Medulla oblongata (tissue), 1 donor: ENCODE results near the gene TTC12.

Experiments
- DNase-seq: peaks from one replicate; pipeline ENCODE4 v3.0.0-alpha.2; 2015; ENCODE audit errors: extremely low spot score

TTC12 gene

DNA sequence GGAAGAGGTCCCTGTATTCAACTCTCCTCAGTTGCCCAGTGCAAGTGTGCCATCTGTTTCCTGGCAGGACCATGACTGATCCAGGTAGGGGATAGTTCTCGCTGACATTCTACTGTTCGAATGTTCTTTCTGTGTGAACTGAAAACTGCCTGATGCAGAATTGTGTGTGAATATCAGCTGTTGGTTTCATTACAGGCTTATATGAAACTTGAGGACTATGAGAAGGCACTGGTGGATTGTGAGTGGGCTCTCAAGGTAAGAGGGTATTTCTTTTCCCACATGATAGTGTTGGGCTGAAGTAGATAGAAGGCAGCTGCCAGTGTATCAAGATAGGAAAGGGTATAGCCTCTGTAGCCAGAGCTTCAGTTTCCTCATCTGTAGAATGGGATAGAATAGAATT is 15.3 kb downstream of the TTC12 start:
- no peak for DNase-seq

DNA sequence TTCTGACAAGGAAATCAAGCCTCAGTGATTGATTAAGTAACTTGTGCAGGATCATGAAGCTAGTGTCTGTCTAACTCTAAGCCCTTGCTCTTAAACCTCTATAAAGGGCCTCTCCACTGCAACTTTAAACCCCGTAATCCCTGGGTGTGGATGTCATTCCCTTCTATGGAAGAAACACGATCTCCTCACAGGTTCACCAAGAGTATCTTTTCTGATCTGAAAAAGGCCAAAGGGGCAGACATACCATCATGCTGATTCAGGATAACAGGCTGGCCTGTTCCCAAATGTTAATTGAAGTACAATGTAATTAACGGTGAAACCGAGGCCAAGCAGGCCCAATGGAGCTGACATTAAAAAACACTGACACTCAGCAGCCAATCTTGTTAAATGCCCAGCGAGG is 17.1 kb downstream of the TTC12 start:
- DNase-seq: no peak

DNA sequence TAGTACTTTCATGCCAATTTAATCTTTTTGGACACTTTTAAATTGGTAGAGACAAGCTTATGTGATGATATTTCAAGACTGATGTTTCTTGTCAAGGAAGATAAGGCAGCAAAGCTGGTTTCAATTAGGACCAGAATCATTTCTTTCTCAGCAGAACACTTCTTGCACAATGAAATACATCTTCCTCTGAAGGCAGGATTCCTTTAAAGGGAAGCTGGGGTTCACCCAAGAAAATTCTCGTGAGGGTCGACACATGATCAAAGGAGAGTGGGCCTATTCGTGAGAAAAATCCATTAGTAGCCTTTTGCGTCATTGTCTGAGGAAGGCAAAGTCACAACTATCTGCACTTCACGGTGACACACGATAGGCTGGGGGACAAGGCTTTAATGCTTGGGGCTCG is 17.6 kb downstream of the TTC12 start:
- no peak for DNase-seq

DNA sequence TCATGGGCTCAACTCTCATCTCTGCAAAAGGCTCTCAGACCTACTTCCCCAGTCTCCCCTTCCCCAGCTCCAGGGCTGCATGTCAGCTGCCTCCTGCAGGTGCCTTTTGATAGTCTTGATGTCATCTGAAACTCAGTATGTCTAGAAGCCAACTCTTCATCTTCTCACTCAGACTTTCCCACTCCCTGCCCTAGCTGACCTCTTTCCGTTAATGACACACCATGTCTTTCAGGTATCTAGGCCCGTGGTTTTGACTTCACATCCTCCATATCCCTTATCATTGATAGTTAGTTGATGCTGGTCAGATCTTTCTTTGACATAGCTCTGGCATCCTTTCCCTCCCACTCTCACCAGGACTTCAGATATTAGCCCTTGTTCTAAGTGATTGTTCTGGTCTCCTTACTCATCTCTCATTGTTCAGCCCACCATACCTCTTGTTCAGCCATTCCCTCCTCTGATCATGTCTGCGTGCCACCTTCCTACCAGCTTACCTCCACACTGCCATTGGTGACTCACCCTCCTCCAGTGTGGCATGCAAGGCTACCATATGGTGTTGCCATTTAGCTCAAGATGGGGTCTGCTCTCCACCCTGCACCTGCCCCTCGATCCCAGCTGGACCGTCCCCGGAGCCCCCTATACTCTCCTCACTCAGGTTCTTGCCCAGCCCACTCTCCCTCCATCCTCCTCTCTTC is 18.4 kb downstream of the TTC12 start:
- DNase-seq: no peak

DNA sequence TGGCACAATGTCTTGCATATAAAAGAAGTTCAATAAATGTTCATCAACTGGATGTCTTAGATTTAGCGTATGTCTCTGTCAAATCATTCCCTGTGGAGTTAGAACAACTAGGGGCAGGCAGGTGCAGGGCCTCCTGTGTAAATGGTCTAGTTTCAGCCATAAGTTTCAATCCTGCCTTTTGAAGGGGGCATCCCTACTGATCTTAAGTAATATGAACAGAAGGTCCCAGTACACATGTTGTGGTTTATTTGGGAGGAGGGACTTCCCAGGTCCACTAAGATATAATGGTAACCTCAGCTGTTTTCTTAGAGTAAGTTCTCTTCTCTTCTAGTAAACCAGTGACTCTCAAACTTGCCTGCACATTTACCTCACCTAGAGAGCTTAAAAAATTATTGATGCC is 19.8 kb downstream of the TTC12 start:
- no peak for DNase-seq

DNA sequence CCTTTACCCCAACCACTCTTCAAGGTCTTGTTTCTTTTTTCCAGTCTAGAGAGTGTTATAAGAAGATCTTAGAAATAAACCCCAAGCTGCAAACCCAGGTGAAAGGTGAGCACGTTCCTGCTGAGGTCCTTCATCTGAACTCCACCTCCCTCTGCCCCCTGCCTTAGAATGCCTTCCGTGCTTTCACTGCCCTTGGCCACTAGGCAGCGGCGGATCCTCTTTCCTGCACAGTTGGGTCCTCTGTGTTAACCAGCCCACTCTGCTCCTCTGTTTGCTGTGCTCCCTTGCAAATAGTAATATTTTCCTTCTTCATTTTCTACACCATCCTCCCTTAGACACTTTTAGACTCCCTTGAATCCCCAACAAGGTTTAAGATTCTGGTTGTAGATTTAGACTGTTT is 24.3 kb downstream of the TTC12 start:
- no peak for DNase-seq

DNA sequence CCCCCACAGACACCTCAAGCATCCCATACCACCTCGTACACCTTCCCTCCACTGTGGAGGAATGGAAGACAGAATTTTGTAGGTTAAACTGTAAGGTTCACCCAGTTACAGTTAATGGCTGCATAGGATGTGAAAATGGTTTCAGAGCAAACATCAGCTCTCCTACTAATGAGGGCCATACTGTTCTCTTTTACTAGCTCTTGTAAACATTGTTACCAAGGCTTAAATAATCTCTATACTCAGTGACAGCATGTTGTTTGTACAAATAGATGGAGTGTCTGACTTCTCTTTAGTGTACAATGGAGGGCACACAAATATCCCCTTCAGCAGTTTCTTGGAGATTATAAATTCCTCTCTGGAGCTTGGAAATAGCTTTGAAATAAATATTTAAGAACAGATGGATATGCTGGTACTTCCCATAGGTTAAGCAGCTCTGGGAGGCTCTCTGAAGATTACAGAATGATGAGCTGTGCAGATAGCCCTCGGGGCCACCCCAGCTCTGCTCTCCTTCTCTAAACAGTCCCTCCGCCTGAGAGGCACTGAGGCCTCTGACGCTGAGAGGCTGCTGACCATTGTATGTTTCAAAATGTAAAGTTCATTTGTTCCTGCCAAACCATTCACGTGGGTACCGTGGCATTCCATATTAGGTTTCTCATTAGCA is 25.7 kb downstream of the TTC12 start:
- no peak for DNase-seq

DNA sequence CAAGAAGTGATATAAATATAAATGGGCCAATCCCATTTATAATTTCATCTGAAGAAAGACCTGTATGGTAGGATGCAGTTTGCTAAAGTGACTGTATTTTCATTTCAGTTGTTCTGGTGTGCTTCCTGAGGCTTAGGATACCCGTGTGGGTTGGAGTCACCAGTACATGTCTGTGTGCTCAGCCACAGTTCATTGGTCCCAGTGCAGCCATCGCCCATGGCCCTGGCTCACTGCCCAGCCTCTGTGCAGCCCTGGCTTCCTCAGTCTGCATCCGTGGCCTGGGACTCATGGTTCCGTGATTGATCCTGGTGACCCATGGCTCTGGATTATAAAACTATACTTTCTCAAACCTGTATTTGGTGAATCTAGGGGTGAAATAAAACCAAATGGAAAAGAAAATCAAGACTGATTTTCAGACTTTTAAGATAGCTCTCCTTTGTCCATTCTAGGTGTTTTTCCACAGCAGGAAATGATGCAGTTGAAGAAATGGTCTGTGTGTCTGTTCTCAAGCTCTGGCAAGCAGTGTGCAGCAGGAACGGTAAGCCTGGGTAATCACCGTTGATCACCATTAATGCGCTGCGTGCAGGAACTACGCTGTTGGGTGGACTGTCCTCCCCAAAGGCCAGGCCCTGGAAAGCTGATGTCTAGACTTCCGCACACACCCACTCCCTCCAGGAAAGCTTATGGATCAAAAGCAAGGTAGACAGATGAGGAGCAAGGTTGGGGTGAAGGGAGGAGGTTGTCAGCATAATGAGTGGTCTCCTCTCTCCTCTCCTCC is 27.2 kb downstream of the TTC12 start:
- no peak for DNase-seq

DNA sequence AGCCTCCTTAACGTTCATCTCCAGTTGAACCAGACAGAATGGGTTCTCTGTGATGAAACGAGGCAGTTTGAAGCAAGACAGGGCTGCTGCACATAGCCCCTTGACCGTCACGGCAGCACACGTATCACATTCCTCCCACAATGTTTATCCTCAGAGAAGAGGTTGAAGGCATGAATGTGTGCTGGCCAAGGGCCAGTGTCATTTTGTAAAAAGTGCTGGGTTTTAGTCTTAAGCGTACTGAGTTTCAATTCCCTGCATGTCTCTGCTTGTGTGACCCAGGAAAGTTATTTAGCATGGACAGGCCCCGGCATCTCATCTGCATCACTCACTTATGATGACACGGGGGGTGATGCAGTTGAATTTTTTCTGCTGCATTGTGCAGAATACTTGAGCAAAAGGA is 31.6 kb downstream of the TTC12 start:
- no peak for DNase-seq

DNA sequence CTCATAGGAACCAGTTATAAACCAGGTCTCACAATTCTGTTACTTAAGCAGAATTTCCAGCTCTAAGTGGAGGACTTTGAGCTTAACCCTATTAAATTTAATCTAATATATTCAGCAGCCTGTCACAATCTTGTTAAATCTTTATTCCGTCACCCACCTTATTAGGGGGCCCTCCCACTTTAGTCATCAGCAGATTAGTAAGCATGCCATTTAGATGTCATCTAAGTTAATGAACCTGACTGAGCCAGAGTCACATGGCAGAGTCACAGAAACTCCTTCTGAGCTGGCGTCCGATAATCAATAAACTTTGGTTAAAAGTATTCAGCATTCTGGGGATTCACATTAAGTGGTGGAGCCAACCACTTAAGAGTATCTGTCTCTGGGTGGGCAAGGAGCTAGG is 35.1 kb downstream of the TTC12 start:
- no peak for DNase-seq

DNA sequence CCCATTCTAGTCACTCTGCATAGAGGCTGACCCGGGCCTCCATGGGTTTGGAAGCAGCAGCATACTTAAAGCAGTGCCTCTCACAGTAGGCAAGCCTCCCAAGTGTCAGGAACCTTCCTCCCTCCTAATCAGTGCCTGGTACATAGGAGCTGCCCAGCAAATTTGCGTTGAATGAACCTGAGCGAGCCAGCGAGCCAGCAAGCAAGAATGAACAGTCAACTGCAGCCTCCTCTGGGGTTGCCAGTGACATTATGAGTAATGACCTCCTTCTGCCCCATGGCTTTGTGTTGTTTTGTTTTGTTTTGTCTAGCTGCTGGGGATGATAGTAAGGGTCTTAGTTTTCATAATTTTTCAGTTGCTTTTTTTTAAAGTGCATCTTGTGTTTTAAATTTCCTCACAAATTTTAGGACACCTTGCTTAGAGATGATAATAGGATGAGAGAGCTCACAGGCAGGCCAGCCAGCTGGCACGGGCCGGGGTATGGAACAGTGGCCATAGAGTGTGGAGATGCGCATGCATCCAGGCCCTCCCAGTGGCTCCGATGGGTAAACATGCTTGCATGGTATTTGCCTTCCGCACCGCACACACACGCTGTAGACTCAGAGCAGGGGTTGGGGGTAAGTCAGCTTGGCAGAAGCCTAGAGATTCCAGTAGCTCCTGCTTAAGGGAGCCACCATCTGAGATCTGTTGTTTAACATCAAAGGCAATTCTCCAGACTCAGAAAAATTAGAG is 36.1 kb downstream of the TTC12 start:
- DNase-seq: no peak

DNA sequence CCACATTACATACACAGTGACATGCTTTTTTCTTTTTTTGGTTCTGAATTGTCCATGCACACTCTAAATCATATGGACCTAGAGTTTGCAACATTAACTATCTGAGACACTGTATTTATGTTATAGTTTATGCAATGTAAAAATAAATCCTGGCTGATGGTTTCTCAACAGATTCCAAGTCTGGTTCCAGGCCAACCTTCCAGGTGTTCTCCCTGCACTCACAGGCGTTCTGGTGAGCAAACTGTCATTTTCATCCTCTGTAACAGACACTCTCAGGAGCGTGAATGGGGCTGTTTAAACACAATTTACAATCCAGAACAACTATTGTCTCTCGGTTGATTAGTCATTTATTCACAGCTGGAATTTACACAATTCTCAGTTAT is 36.7 kb downstream of the TTC12 start:
- DNase-seq: no peak

DNA sequence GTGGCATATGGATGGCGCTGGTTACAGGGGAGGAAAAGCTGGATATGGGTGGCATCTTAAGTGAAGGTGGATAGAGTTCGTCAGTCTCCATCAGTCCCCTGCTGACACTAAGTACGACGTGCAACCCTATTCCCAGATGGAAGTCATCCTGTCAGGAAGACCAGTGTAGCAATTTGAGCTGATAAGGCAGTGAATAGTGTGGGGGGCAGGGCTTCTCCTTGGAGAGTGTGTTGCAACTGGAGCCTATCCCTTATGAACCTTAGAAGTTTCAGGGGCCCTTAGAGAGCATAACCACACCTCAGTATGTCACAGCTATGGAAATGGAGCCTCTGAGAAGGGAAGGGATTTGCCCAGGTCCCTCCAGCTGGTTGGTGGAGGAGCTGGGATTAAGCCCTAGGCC is 37.1 kb downstream of the TTC12 start:
- no peak for DNase-seq

DNA sequence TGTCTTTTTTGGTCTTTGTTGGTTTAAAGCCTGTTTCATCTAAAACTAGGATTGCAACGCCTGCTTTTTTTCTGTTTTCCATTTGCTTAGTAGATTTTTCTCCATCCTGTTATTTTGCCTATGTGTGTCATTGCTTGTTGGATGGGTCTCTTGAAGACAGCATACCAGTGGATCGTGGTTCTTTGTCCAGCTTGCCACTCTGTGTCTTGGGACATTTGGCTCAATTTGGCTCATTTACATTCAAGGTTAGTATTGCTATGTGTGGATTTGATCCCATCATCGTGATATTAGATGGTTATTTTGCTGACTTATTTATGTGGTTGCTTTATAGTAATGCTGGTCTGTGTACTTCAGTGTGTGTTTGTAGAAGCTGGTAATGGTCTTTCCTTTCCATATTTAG is 41.8 kb downstream of the TTC12 start:
- no peak for DNase-seq

DNA sequence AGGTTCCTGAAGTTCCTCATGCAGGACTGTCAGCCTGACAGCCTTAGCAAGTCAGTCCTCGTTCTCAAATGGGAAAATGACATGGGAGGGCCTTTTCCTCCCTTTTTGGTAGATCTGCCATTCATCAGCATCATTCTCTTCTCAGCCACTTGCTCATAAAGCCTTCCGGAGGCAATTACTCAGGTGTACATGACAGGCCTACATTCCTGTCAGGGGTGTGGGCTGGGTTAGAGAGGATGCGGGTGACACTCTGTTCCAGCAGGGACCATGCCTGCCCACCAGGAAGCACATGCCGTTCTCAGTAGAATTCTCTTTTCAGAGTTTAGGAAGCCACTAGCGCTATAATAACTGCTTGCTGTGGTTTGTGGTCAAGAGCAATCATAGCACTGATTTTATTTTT is 49.0 kb downstream of the TTC12 start:
- no peak for DNase-seq

DNA sequence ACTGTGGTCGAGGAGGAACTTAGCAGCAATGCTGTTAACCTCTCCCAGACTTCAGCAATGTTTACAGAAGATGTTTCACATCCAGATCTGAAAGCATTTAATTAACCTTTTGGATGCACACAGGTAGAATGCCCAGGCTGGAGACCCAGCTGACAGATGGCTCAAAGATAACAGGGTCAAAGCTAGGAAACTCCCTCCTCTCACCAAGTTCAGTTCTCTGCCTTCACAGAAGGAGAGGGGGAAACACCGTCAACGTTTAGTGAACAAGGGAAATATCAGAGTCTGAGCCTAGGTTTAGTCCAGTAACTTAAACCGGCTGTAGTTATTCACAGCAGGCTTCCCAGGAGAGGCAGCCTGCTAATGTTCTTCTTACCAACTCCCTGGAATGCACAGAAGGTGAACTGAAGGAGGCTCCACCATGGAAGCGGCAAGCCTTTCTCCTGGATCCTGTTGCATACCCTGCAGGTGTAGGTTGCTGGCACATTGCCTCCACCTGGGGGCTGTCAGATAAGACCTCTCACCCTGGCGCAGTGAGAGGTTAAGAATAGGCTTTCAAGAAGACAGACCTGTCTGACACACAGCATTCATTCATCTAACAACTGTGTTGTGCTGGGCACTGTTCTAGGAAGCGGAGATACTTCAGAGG is 49.7 kb downstream of the TTC12 start:
- DNase-seq: no peak

DNA sequence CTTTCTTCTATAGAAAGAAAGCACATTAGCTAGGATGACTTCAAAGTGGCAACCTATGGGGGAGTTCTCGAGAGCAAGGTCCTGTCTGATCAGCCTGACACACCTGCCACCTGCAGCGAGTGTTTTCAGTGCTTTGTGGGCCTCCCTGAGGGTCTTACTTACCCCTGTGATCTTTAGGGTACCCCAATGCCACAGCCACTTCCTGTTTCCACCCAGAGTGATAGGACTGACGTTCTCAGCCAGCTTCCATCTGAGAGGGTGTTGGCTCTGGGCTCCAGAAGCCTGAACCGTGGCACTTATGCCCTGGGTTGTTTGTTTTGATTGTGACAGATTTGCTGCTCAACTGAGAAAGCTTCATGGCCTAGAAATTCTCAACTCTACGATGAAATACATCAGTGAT is 51.5 kb downstream of the TTC12 start:
- DNase-seq: no peak

DNA sequence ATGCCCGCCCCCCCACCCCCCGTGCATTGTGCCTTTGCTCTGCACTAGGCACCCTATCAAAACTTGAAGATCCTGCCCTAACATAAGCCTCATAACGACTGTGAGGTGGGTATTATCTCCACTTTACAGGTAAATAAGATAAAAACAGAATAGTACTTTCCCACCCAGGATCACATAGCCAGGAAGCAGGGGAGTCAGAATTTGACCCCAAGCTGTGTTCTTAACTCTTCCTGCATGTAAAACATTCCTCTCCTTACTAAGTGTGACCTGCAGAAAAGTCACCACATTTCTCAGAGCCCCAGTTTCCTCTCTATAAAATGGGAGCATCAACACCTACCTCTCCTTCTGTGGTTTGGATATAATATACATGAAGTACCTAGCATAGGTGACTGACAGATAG is 55.0 kb downstream of the TTC12 start:
- DNase-seq: no peak

DNA sequence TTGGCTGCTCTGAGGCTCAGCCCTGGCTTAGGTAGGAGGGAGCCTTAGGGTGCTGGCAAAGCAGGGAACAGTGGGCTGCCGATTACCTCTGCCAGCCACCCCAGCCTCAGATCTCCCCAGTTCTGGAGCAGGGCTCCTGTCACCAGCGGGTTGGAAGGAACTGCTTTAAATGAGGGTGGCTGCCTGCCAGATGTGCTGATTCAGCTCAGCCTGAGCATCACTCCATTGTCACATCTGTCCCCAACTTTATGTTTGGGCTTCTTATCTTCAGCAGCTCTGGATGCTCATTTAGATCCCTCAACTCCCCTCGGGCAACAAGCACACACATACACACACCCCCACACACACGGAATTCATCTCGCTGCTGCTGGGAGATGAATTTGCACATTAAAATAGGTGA is 56.3 kb downstream of the TTC12 start:
- DNase-seq: peak; percentile 13

DNA sequence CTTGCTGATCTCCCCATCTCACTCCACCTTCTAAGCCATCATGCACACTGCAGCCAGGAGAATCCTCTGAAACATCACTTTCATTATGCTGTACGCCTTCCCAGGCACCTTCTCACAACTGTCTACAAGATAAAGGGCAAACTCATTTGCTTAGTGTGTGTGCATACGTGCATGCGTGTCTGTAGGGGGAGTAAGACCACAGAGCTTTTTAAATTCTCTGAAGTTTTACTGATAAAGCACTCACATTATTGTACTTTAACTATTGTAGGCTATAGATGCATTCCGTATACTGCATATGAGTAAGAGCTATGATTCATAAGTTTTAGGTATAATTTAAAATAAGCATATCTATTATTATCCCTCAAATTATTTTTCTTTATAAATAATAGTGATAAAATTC is 57.9 kb downstream of the TTC12 start:
- DNase-seq: no peak

DNA sequence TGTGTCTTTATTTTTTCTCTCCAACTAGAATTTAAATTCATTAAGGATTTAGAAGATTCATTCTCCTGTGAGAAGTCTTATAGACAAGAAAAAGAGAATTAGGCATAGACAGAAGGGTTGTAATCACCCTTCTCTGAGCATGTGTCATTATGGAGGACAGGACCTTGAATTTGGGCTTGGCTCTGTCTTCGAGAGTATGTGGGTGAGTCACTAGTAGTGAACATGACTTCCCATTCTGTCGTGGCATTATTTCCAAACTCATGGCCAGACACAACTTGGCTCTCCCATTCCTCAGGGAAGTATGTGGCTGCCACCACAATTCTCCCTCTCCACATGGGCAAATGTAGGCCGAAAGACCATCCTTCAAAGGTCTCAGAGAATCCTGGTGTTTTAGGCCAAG is 58.9 kb downstream of the TTC12 start:
- no peak for DNase-seq

DNA sequence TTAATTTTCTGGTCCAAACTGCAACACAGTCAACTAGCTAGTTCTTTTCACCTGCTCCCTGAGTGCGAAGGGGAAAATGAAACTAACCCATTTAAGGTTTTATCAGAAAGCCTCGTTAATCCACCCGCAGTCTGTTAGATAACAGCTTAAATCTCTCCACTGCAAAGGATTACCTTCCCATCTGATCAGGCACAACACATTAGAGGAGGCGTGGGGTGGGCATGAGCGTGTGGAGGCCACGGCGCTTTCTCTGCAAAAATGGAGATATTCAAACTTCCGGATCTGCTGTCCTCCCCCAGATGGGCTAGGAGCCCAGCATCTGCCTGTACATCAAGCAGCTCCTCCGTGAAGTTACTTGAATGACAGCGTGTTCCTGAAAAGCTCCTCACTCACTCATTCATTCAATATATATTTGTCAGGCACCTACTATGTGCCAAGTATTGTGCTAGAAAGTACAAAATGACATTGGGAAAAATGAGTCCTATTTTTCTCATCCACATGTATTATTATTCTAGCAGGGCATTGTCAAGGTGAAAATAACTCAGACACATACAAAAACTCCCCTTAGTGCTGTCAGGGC is 59.7 kb downstream of the TTC12 start:
- no peak for DNase-seq
